Measurements from ENCODE around the gene PYM1. TPM values are rescaled to one million over a fixed set of nuclear protein-coding genes. Genes with fewer than 3 reads are reported as not detected.

The PYM1 gene
- total and polyA plus RNA-seq, 2 of the 13 experiments (the other 11 are each of a cell fraction or from before 2014, with no cell fraction given), result 44.0 to 51.8 TPM

DNA sequence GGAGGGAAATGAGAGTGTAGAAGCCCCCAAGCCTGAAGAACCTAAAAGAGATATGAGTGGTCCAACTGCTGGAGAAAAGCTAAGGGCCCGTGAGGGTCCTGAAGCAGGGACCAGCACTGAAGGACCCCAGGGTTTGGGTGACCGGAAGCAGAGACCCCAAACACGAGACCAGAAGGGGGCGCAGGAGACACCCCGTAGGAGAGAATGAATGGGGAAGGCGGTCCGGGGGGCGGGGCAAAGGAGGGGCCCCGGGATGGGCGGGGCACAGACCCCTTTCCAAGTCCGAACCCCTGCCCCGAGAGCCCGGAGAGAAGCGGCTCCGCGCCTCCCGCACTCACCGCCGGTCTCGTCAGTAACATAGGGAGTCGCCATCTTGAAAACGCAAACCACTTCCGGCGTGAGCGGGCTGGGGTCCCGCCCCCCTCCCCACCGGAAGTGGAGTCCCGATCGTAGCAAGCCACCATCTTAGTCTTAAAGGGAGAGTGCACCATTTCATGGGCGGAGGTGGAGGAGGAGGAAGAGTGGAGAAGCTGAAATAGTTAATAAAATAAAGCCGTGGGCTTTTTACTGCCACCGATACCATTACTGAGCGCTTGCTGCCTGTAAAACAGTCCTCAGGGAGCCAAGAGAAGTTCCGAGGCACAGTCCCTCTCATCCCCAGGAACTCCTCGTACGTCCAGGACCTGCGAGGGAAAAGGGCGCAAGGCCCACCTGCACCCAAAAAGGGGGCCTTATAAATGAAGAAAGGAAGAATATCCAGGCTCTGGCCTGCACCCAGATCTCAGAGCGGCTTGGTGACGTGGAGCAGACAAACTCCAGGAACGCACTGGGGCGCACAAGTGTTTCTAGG, 731 bp downstream of the PYM1 start (continued):
- TF ChIP-seq, protein P1, sequence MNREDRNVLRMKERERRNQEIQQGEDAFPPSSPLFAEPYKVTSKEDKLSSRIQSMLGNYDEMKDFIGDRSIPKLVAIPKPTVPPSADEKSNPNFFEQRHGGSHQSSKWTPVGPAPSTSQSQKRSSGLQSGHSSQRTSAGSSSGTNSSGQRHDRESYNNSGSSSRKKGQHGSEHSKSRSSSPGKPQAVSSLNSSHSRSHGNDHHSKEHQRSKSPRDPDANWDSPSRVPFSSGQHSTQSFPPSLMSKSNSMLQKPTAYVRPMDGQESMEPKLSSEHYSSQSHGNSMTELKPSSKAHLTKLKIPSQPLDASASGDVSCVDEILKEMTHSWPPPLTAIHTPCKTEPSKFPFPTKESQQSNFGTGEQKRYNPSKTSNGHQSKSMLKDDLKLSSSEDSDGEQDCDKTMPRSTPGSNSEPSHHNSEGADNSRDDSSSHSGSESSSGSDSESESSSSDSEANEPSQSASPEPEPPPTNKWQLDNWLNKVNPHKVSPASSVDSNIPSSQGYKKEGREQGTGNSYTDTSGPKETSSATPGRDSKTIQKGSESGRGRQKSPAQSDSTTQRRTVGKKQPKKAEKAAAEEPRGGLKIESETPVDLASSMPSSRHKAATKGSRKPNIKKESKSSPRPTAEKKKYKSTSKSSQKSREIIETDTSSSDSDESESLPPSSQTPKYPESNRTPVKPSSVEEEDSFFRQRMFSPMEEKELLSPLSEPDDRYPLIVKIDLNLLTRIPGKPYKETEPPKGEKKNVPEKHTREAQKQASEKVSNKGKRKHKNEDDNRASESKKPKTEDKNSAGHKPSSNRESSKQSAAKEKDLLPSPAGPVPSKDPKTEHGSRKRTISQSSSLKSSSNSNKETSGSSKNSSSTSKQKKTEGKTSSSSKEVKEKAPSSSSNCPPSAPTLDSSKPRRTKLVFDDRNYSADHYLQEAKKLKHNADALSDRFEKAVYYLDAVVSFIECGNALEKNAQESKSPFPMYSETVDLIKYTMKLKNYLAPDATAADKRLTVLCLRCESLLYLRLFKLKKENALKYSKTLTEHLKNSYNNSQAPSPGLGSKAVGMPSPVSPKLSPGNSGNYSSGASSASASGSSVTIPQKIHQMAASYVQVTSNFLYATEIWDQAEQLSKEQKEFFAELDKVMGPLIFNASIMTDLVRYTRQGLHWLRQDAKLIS (CRISPR knock-in tag; IDR thresholded peaks at IDR 0.05), result no peak
- TF ChIP-seq JARID2 (CRISPR knock-in tag; IDR thresholded peaks at IDR 0.05; ENCODE audit: insufficient replicate concordance) (no peak), SIX4 (CRISPR knock-in tag; IDR thresholded peaks at IDR 0.05) (no peak; the same call in 1 of the 2 replicates), NKX3-1 (CRISPR knock-in tag; IDR thresholded peaks at IDR 0.05) (no peak), MIXL1 (CRISPR knock-in tag; IDR thresholded peaks at IDR 0.05) (0 out of 2 replicates have a peak, but pooled peaks have one; percentile 9), JDP2 (CRISPR knock-in tag; IDR thresholded peaks at IDR 0.05; ENCODE audit: borderline replicate concordance) (no peak)
- TF ChIP-seq, protein P2, sequence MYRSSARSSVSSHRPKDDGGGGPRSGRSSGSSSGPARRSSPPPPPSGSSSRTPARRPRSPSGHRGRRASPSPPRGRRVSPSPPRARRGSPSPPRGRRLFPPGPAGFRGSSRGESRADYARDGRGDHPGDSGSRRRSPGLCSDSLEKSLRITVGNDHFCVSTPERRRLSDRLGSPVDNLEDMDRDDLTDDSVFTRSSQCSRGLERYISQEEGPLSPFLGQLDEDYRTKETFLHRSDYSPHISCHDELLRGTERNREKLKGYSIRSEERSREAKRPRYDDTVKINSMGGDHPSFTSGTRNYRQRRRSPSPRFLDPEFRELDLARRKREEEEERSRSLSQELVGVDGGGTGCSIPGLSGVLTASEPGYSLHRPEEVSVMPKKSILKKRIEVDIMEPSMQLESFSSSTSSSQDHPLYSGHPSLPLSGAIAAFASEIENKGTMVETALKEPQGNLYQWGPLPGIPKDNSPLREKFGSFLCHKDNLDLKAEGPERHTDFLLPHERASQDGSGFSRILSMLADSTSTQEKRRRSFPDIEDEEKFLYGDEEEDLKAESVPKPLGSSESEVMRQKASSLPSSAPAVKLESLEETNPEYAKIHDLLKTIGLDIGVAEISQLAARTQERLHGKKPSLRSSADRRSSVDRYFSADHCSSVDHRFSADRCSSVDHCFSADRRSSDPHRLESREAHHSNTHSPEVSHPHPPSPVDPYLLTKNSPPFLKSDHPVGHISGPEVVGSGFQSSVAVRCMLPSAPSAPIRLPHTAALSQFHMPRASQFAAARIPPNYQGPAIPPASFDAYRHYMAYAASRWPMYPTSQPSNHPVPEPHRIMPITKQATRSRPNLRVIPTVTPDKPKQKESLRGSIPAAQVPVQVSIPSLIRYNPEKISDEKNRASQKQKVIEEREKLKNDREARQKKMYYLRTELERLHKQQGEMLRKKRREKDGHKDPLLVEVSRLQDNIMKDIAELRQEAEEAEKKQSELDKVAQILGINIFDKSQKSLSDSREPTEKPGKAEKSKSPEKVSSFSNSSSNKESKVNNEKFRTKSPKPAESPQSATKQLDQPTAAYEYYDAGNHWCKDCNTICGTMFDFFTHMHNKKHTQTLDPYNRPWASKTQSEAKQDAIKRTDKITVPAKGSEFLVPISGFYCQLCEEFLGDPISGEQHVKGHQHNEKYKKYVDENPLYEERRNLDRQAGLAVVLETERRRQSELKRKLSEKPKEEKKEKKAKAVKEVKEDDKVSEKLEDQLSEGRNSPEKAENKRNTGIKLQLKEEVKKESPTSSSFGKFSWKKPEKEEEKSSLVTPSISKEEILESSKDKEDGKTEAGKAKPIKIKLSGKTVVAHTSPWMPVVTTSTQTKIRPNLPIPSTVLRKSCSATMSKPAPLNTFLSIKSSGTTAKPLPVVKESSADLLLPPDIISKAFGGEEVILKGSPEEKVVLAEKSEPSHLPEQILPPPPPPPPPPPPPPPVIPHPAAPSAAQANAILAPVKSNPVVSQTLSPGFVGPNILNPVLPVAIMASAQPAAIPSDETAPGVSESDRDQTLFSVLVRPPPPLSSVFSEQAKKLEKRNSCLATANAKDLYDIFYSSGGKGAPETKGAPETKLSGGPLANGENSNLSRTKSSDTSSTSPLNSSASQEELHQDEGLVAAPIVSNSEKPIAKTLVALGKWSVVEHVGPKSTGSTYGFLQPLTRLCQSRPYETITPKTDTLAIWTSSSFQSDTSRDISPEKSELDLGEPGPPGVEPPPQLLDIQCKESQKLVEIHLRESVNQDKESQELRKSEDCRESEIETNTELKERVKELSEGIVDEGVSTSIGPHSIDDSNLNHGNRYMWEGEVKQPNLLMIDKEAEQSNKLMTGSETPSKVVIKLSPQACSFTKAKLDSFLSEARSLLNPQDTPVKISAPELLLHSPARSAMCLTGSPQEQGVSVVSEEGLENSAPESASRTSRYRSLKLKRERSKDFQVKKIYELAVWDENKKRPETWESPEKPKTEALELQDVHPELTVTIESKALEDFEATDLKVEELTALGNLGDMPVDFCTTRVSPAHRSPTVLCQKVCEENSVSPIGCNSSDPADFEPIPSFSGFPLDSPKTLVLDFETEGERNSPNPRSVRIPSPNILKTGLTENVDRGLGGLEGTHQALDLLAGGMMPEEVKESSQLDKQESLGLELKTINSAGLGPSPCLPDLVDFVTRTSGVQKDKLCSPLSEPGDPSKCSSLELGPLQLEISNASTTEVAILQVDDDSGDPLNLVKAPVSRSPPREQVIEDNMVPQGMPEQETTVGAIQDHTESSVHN (CRISPR knock-in tag; IDR thresholded peaks at IDR 0.05), result no peak
- TF ChIP-seq, protein P3, sequence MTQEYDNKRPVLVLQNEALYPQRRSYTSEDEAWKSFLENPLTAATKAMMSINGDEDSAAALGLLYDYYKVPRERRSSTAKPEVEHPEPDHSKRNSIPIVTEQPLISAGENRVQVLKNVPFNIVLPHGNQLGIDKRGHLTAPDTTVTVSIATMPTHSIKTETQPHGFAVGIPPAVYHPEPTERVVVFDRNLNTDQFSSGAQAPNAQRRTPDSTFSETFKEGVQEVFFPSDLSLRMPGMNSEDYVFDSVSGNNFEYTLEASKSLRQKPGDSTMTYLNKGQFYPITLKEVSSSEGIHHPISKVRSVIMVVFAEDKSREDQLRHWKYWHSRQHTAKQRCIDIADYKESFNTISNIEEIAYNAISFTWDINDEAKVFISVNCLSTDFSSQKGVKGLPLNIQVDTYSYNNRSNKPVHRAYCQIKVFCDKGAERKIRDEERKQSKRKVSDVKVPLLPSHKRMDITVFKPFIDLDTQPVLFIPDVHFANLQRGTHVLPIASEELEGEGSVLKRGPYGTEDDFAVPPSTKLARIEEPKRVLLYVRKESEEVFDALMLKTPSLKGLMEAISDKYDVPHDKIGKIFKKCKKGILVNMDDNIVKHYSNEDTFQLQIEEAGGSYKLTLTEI (CRISPR knock-in tag; conservative IDR thresholded peaks at IDR 0.05), result no peak
- TF ChIP-seq, protein P4, sequence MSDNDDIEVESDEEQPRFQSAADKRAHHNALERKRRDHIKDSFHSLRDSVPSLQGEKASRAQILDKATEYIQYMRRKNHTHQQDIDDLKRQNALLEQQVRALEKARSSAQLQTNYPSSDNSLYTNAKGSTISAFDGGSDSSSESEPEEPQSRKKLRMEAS (IDR thresholded peaks at IDR 0.05), result 0 out of 2 replicates have a peak, but pooled peaks have one; percentile 19
- TF ChIP-seq, protein P5, sequence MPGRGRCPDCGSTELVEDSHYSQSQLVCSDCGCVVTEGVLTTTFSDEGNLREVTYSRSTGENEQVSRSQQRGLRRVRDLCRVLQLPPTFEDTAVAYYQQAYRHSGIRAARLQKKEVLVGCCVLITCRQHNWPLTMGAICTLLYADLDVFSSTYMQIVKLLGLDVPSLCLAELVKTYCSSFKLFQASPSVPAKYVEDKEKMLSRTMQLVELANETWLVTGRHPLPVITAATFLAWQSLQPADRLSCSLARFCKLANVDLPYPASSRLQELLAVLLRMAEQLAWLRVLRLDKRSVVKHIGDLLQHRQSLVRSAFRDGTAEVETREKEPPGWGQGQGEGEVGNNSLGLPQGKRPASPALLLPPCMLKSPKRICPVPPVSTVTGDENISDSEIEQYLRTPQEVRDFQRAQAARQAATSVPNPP (CRISPR knock-in tag; IDR thresholded peaks at IDR 0.05), result no peak
- TF ChIP-seq, protein P6, sequence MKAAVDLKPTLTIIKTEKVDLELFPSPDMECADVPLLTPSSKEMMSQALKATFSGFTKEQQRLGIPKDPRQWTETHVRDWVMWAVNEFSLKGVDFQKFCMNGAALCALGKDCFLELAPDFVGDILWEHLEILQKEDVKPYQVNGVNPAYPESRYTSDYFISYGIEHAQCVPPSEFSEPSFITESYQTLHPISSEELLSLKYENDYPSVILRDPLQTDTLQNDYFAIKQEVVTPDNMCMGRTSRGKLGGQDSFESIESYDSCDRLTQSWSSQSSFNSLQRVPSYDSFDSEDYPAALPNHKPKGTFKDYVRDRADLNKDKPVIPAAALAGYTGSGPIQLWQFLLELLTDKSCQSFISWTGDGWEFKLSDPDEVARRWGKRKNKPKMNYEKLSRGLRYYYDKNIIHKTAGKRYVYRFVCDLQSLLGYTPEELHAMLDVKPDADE (CRISPR knock-in tag; IDR thresholded peaks at IDR 0.05), result no peak

All from HepG2 (cell line).